SK-N-SH (cell line): ENCODE results near the gene HOXA6.

Source experiments
- CHD2 ChIP-seq: fragments of 150-350 bp; IDR thresholded peaks from 2 replicates; pipeline ENCODE4 v1.6.1; 2018; ENCODE audit warnings: low read length; ENCODE audit not compliant: partially characterized antibody
- CTCF ChIP-seq: fragments of 200-600 bp; sonication (generic); IDR thresholded peaks from 2 replicates; pipeline ENCODE4 v1.6.1; 2017; ENCODE audit warnings: antibody characterized with exemption, mild to moderate bottlenecking, moderate library complexity
- EP300 ChIP-seq, 2 experiments: IDR thresholded peaks; 2 replicates each; pipeline versions ENCODE4 v1.4.0 to v1.6.1; 2012; ENCODE audit warnings: borderline replicate concordance in 1 of 2, low read depth in 1 of 2, low read length in 1 of 2
- EZH2phosphoT487 ChIP-seq: fragments of 200-600 bp; sonication (generic); IDR thresholded peaks from 2 replicates; pipeline ENCODE4 v1.6.1; 2017; ENCODE audit warnings: low read depth, mixed run types, mild to moderate bottlenecking, antibody characterized with exemption, moderate library complexity, borderline replicate concordance
- MXI1 ChIP-seq: IDR thresholded peaks from 2 replicates; pipeline ENCODE4 v1.6.1; 2012; ENCODE audit warnings: mild to moderate bottlenecking, low read depth, low read length, improper control_type of control experiment
- PBX3 ChIP-seq: IDR thresholded peaks from 2 replicates; pipeline ENCODE4; 2012
- POLR2AphosphoS5 ChIP-seq: IDR thresholded peaks from 2 replicates; pipeline ENCODE4 v1.6.1; 2012; ENCODE audit warnings: low read depth, low read length
- RFX5 ChIP-seq: IDR thresholded peaks from 2 replicates; pipeline ENCODE4 v1.6.1; 2012; ENCODE audit warnings: mild to moderate bottlenecking, improper control_type of control experiment, low read length

- TF ChIP-seq POLR2AphosphoS5 = no peak
- no peak for TF ChIP-seq CTCF
- TF ChIP-seq PBX3 = no peak
- no peak for TF ChIP-seq MXI1
- no peak for TF ChIP-seq EZH2phosphoT487
- no peak for TF ChIP-seq CHD2
- no peak for TF ChIP-seq EP300 (IDR thresholded peaks at IDR 0.05; ENCODE audit: borderline replicate concordance in 1 of 2, low read depth in 1 of 2, low read length in 1 of 2)
- TF ChIP-seq RFX5 = no peak
These were observed 8.6 kb downstream of the HOXA6 start for GRCh38 chr7:27138985-27139333.
